Osteocyte (in vitro differentiated cells): Measurements from ENCODE around the gene AVPR2. TPM values are rescaled to one million over a fixed set of nuclear protein-coding genes. Genes with fewer than 3 reads are reported as not detected.

Experiments used
- DNase-seq: peaks from one replicate; pipeline ENCODE4 v3.0.0; 2021; ENCODE audit warnings: mixed read lengths; ENCODE audit not compliant: unreplicated experiment; ENCODE audit errors: extremely low spot score
- H3K27ac Mint-ChIP-seq: one replicate; pipeline ENCODE4 v1.8.0; 2021; ENCODE audit warnings: mild to moderate bottlenecking, mixed read lengths; ENCODE audit not compliant: unreplicated experiment
- H3K27me3 Mint-ChIP-seq: one replicate; pipeline ENCODE4 v1.8.0; 2021; ENCODE audit warnings: mixed read lengths; ENCODE audit not compliant: unreplicated experiment
- H3K36me3 Mint-ChIP-seq: one replicate; pipeline ENCODE4 v1.8.0; 2021; ENCODE audit warnings: mixed read lengths; ENCODE audit not compliant: unreplicated experiment
- H3K4me1 Mint-ChIP-seq: one replicate; pipeline ENCODE4 v1.8.0; 2021; ENCODE audit warnings: mixed read lengths; ENCODE audit not compliant: unreplicated experiment
- H3K4me3 Mint-ChIP-seq: one replicate; pipeline ENCODE4 v1.8.0; 2021; ENCODE audit warnings: mild to moderate bottlenecking, moderate library complexity, mixed read lengths; ENCODE audit not compliant: unreplicated experiment
- H3K9me3 Mint-ChIP-seq: one replicate; pipeline ENCODE4 v1.8.0; 2021; ENCODE audit warnings: mixed read lengths; ENCODE audit not compliant: unreplicated experiment
- total RNA-seq: library from RNA; stranded (reverse); gene quantifications from 2 replicates; pipeline ENCODE4 v1.2.1, GENCODE V29; 2021
- TF ChIP-seq, protein P1 (sequence below): fragments of 200-600 bp; sonication (generic); IDR thresholded peaks from 2 replicates; pipeline ENCODE4 v1.5.0; 2021; ENCODE audit warnings: antibody characterized with exemption, mild to moderate bottlenecking, moderate library complexity

The AVPR2 gene
- total RNA-seq, 1 donor from 2014 or later = not detected

DNA sequence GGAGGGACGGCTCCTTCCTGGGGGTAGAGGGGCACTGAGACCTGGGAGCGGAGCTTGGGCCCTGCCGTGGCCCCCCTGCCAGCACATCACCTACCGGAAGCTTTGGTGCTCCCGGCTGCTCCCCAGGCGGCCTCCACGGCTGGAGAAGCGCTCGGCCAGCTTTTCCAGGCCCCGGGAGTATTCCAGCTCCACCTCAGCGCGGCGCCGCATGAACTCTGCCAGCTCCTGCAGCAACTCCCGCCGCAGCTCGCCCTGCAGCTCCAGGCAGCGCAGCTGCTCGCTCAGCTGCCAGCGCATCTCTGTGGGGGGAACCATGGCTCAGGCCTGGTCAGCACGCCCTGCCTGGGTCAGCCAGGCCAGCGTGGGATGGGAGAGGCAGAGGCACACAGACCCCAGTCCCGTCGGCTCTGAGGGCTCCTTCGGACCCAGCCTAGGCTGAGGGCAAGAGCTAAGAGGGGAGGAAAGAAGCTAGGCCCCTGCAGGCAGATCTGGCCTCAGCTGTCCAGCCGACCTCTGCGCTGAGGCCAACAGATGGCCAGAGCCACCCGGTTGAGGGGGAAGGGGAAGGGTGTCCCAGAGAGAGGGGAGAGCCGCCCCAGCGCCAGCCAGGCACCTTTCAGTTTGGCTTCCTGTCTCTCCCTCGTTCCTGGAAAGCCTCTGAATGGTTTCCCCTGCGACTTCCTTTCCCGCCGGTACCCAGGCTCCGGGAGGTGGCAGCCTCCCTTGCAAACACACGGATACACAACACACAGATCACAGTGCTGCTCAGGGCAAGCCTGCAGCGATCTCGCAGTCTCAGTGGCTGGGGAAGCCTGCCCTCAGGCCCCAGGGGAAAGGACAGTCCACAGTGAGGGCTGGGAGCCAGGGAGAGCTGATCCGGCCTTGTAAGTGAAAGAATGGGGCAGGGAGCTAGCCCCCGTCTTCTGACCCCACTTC is 17.3 kb downstream of the AVPR2 start:
- DNase-seq = no peak
- no peak overlapping the region for H3K27ac Mint-ChIP-seq
- H3K36me3 Mint-ChIP-seq = no peaks in the 10 kb centered on the region
- H3K4me3 Mint-ChIP-seq = no peak overlapping the region
- no peaks in the 10 kb centered on the region for H3K27me3 Mint-ChIP-seq
- TF ChIP-seq, protein P1, sequence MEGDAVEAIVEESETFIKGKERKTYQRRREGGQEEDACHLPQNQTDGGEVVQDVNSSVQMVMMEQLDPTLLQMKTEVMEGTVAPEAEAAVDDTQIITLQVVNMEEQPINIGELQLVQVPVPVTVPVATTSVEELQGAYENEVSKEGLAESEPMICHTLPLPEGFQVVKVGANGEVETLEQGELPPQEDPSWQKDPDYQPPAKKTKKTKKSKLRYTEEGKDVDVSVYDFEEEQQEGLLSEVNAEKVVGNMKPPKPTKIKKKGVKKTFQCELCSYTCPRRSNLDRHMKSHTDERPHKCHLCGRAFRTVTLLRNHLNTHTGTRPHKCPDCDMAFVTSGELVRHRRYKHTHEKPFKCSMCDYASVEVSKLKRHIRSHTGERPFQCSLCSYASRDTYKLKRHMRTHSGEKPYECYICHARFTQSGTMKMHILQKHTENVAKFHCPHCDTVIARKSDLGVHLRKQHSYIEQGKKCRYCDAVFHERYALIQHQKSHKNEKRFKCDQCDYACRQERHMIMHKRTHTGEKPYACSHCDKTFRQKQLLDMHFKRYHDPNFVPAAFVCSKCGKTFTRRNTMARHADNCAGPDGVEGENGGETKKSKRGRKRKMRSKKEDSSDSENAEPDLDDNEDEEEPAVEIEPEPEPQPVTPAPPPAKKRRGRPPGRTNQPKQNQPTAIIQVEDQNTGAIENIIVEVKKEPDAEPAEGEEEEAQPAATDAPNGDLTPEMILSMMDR = no peak
- H3K9me3 Mint-ChIP-seq = no peaks in the 10 kb centered on the region
- H3K4me1 Mint-ChIP-seq = peaks cover 10% of the 10 kb centered on the region

- no peak for DNase-seq
- peaks cover 19% of the 10 kb centered on the region for H3K4me1 Mint-ChIP-seq
Observed at GRCh38 chrX:153922932-153923857, 18.7 kb downstream of the AVPR2 start.

DNA sequence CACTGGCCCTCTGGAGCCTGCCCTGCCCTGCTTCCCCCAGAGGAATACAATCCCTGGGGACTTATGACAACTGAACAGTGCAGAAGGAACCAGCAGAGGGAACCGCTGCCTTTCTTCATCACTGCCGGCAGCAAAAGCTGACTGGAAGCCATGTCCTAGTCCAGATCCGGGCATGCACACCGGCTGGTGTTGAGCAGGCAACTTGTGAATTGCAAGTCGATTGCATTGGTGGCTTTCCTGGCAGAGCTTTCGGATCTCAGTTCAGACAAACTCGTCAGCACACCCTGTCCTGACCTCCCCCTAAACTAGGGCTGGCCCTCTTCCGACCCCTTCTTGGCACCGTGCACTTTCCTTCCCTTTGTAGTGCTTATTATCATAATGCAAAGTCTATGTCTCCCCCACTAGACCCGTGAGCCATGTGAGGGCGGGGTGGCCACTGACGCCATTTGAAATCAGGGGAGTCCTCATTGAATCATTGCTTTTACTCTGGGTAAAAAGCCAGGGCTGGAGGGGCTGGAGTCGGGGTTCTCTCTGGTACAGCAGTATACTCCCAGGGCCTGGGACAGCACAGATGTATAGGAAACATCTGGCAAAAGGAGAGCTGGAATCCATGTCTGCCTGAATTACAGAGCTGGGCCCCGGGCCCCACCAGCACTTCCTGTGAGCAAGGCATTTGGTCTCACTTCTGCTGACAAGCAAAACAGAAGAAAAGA is 19.8 kb downstream of the AVPR2 start:
- no peaks in the 10 kb centered on the region for H3K27me3 Mint-ChIP-seq
- TF ChIP-seq, protein P1 = no peak
- peaks cover 22% of the 10 kb centered on the region for H3K4me1 Mint-ChIP-seq
- no peaks in the 10 kb centered on the region for H3K9me3 Mint-ChIP-seq
- H3K4me3 Mint-ChIP-seq = no peak overlapping the region
- H3K36me3 Mint-ChIP-seq = no peaks in the 10 kb centered on the region
- no peak overlapping the region for H3K27ac Mint-ChIP-seq
- DNase-seq = no peak

More at GRCh38 chrX:153922932-153923857, 18.7 kb downstream of the AVPR2 start:
- TF ChIP-seq, protein P1 = peak; percentile 45
- H3K36me3 Mint-ChIP-seq = no peaks in the 10 kb centered on the region
- no peaks in the 10 kb centered on the region for H3K9me3 Mint-ChIP-seq
- H3K4me3 Mint-ChIP-seq = no peak overlapping the region
- H3K27ac Mint-ChIP-seq = no peak overlapping the region
- H3K27me3 Mint-ChIP-seq = no peaks in the 10 kb centered on the region

- TF ChIP-seq, protein P1 = no peak
- Mint-ChIP-seq H3K9me3 (no peaks in the 10 kb centered on the region), H3K27me3 (no peaks in the 10 kb centered on the region), H3K36me3 (no peaks in the 10 kb centered on the region), H3K4me3 (no peak overlapping the region), H3K27ac (no peak overlapping the region), H3K4me1 (peaks cover 22% of the 10 kb centered on the region)
- no peak for DNase-seq
Observed at GRCh38 chrX:153925387-153925738, 20.9 kb downstream of the AVPR2 start.
